ENCODE measurements around the gene HSD17B10.
"Not testable (repeated sequence)": the region's sequence is repeated elsewhere in the genome, so short reads cannot be mapped to it uniquely, and the experiment has no call there.

HSD17B10 gene

GRCh38 chrX:53433651-53434639 is at the start of gene HSD17B10:
Gene HSD17B10 (minus strand): TSS chrX:53434370. CDS start chrX:53434345, 25 bp downstream.
- DNase-seq: peak; percentile 53 to 78 (median 68)

DNA sequence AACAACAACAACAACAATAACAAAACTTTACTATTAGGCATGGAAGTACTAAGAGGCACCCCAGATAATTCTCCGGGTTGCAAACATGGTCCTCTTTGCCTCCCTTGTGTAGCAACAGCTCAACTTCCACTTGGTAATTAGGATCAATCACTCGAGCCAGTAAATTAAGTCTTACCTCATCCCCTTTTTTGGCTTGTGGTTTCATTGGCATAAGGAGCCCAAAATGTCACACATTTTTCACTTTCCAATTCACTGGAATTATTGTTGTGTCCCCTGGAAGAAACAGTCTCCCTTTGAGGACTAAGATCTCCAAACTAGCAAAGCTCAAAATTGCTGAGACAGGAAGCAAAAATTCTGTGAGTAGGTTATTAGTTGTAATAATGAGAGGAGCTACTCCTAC is 49.2 kb upstream of the HSD17B10 start:
- DNase-seq: no peak

DNA sequence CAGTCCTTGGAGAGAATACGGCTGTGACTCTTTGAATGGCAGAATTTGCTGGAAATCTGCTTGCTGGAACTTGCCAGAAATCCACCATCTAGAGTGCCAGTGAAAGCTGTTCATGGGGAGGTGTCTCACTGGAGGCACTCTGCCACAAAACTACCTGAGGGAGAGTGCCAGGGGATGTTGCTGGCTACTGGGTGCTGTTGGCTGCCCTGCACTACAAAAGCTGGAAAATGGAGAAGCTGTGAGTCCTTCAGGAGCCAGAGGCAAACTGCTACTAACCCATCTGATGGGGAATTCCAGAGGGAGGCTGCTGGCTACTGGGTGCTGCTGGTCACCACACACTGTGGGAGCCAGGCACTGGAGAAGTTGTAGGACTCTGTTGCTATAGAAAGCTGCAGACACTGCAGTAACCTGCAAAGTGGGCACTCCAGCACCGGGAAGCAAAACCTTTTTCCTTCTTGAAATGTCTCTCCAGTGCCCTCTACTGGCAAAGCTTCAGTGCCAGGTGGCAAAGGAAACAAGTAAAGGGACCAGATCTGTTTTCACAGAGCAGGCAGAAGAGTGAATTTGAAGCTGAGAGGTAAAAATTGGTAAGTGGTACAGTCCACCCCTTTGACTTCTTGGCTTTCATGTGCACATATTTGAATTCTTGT is 47.8 kb upstream of the HSD17B10 start:
- peak in 3 of 4 experiments; percentile 0 to 8 (median 8) for DNase-seq

- DNase-seq: no peak
These were observed 46.9 kb upstream of the HSD17B10 start for GRCh38 chrX:53481093-53481492.

DNA sequence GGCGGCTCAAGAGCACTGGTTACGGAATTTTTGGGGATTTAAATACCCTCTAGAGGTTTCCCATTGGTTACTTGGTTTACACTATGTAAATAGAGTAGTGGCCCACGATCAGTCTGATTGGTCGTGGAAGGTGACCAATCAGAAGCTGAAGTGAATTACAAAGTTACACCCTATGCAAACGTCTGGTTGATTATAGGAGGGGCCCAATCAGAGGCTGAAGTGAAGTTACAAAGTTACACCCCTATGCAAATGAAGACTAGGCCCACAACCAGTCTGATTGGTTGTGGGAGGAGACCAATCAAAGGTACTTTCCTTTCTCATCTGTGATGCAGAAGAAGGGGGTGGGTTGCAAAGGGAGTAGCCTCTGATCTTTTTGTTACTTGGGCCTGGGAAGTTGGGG is 45.1 kb upstream of the HSD17B10 start:
- DNase-seq: no peak

- DNase-seq: no peak
These were observed 42.2 kb upstream of the HSD17B10 start for GRCh38 chrX:53476371-53476770.

DNA sequence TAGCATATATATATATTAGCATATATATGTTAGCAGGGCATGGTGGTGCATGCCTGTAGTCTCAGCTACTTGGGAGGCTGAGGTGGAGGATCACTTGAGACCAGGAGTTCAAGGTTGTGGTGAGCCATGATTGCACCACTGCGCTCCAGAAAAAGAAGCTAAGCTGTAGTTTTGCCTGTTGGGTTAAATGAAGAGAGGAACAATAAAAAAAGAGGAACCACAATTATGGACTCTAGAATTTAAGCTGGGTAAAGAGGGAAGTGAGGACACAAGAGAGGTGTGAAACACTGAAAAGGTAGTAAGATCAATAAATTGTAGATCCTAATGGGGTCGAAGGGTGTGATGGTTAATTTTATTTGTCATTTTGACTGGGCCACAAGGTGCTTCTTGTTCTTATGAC is 40.5 kb upstream of the HSD17B10 start:
- no peak for DNase-seq

GRCh38 chrX:53471346-53471745 is 37.2 kb upstream of the HSD17B10 start:
- DNase-seq: no peak

- not testable (repeated sequence) for DNase-seq
These were observed 34.5 kb upstream of the HSD17B10 start for GRCh38 chrX:53468659-53469058.

DNA sequence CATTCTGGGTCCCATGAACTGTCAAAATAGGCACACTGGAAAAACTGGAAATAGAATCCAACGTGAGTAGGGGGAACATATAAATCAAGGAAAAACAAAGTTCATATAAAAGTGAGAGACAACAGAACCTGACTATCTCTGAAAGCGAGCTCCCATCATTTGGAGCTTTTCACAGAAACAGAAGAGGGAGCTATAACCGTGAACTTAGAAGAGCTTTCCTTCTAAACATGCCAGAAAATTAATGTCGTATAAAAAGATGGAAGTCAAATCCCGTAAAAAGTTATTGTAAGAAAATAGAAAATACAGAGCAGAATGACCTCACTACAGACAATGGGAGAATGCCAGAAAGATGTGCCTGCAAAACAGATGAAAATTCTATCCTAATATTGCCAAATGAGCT is 23.9 kb upstream of the HSD17B10 start:
- DNase-seq: no peak

- no peak for DNase-seq
These were observed 22.1 kb upstream of the HSD17B10 start for GRCh38 chrX:53456254-53456653.

GRCh38 chrX:53452812-53453211 is 18.6 kb upstream of the HSD17B10 start:
- DNase-seq: no peak

DNA sequence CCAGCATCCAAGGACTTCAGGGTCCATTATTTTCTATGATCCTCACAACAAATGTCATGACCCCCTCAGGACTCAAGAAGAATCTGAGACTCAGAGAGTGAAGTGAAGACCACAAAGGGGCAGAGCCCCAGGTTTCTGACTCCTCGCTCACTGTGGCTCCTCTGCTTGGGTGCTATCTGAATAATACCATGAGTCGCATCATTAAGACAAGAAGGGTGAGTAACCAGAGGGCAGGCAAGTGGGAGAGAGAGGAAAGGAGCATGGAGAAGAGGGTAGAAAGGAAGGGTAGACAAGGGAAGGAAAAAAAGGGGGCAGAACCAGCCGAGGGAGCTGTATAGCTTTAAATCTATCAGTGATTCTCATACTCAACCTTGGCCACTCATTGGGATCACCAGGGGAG is 15.5 kb upstream of the HSD17B10 start:
- no peak for DNase-seq

DNA sequence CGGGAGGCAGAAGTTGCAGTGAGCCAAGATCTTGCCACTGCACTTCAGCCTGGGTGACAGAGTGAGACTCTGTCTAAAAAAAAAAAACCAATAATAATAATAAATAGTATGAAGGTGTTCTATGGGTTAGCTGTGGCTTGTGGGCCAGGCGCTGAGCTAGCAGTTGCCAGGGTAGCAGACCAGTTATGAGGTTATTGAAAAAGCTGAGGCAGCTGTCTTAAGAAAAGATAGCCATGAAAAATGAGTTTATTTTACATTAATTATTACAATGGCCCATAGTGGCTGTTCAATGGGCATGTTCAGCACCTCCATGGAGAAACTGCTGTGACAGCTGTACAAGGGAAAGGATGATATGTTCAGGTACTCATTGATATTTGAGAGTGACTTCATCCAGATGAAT is 13.3 kb upstream of the HSD17B10 start:
- DNase-seq: no peak

DNA sequence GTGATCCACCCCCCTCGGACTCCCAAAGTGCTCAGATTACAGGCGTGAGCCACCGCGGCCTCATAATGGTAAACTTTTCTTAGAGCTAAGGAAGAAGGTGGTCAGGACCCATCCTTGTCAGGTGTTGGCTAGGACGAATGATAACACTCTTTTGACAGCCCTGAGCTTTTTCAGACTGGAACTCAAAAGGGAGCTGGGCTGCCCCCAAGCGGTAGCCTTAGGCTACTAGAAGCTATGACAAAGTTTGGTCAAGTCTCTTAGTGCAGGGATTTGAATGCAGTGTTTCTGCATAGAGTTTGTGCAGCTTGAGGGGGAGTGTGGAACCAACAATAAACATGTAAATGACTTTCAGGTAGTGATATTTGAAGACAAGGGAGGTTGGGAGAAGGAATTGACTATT is 11.8 kb upstream of the HSD17B10 start:
- peak in 2 of 4 experiments; percentile 1 to 2 for DNase-seq

GRCh38 chrX:53442322-53442631 is 8.1 kb upstream of the HSD17B10 start:
- no peak for DNase-seq

DNA sequence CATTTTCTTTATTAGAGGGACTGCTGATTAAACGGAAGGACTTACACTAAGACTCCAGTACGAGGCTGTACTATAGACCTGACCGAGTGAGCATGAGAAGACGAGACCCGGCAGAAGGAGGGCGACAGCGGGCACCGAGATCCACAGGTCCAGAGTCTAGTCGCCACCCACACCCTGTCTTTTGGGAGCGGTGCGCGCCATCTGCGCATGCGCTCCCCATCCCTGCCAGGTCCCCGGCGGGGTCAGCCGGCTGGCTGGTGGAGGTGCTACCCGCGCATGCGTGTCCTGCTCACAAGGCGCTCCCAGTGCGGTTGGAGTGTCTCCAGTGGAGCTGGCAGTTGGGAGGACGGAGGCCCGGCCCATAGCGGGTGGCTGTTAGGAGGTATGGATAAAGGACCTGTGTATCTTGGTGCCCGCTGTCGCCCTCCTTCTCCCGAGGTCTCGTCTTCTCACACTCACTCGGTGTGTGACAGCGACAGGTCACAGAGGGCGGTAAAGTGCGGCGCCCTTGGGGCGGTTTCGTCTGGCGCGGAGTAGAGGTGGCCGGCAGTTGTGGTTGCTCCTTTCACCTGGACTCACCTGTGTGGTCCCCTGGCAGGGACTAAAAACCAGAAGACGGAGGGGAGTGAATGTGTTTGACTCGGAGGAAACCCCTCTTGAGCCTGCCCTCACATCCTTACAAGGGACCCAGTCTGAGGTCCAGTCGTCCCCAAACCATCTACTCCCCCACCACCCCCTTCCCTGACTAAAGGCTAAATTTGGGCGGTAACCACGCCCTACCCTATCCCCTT is 7.6 kb upstream of the HSD17B10 start:
- peak; percentile 25 to 47 (median 40) for DNase-seq

- no peak for DNase-seq
These were observed 6.7 kb upstream of the HSD17B10 start for GRCh38 chrX:53440621-53441517.

GRCh38 chrX:53440101-53440500 is 5.9 kb upstream of the HSD17B10 start:
- DNase-seq: no peak

DNA sequence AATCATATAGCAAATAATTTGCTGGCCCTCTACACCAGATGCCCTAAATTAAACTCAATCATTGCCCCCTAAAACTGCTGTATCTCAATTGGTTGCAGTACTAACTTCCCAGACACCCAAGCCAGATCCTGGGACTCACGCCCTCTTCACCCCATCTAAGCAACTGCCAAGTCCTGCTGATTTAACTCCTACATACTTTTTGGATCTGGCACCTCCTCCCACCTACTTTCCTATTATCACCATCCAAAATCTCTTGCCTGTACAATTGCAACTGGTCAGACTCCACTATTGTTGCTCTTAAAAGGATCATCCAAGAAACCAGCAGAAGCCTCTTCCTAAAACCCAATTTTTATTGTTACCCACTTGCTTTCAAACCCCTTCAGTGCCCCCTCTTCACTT is 4.7 kb upstream of the HSD17B10 start:
- DNase-seq: no peak

- no peak for DNase-seq
These were observed 4.1 kb upstream of the HSD17B10 start for GRCh38 chrX:53438174-53438831.

GRCh38 chrX:53437206-53437605 is 3.0 kb upstream of the HSD17B10 start:
- DNase-seq: no peak

Measured in activated CD4-positive, CD25-positive, alpha-beta regulatory T cell (primary cell).